ENCODE data around the gene ANKRD31.
"Not testable (repeated sequence)": the region's sequence is repeated elsewhere in the genome, so short reads cannot be mapped to it uniquely, and the experiment has no call there.

Gene ANKRD31

DNA sequence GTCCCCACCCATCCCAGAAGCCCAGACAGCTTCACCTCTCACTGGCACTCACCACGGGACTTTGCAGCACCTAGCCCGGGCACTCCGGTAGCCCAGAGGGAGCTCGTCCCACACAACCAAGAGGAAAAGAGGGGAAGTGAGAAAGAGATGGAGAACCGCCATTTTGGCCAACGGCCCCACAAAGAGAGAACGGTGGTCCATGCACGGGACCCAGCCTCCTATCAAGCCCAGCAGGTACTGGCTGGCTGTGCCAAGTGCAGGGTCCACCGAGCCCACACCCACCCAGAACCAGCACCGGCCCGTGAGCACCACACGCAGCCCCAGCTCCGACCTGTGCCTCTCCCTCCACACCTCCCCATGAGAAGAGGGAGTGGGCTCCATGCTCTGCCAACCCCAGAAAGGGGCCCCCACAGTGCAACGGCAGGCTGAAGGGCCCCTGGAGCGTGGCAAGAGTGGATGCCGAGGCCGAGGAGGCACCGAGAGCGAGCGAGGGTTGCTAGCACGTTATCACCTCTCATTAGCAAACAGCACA, 105.8 kb downstream of the ANKRD31 start:
- DNase-seq = no peak

DNA sequence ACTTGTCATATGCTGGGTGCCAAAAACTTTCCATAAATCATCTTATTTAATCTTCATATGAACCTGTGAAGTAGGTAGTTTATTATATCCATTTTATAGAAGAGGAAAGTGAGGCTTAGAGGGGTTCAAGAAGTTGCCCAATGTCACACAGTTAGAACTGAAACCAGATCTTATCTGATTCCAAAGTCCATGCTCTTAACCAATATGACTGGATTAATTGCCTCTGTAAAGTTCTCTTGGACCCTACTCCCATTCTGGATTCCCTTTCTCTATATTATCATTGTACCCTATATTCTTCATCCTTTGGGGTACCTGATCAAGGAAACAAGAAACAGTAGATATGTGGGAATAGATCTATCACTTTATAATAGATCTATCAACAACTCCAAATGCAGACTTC, 119.8 kb downstream of the ANKRD31 start:
- no peak for DNase-seq

DNA sequence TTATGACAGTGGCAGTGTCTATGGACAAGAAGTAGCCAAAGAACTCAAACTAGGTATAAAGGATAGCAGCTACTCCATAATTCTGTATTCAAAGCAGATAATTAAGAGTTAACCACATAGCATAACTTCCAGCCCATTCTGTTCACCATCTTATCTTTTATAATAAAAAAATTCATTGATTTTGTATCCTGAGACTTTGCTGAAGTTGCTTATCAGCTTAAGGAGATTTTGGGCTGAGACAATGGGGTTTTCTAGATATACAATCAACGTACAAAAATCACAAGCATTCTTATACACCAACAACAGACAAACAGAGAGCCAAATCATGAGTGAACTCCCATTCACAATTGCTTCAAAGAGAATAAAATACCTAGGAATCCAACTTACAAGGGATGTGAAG, 122.4 kb downstream of the ANKRD31 start:
- DNase-seq = not testable (repeated sequence)

DNA sequence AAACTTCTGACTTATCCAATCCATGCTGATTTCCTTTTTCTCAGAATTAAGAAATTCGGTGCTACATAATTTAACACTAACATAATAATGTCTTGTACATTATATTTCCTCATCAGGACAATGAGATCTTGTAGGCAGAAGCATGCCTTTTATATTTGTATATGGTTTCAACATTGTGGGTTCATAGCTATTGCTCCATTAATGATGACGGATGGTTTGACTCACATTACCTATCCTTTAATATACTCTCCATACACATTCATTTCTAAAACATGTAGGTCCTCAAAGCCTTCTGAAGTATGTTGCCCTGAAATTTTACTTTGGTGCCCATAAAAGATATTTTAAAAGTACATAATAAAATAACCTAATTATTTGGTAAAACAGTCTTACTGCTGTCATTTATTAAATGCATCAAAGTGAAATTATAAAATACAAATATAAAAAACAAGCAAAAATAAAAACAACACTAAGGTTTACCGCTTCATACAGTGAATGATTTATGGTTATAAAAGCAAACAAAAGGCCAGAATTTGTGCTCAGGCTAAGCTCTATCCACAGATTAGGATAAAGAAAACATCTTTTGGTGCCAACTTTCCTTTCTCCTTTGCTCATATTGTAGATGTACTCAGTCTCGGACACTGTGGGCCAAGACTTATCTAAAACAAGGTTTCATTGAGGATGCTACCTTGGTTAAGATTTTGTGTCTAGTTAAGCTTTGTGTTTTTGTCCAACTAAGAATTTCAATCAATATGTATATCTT, 123.1 kb downstream of the ANKRD31 start:
- DNase-seq = no peak

DNA sequence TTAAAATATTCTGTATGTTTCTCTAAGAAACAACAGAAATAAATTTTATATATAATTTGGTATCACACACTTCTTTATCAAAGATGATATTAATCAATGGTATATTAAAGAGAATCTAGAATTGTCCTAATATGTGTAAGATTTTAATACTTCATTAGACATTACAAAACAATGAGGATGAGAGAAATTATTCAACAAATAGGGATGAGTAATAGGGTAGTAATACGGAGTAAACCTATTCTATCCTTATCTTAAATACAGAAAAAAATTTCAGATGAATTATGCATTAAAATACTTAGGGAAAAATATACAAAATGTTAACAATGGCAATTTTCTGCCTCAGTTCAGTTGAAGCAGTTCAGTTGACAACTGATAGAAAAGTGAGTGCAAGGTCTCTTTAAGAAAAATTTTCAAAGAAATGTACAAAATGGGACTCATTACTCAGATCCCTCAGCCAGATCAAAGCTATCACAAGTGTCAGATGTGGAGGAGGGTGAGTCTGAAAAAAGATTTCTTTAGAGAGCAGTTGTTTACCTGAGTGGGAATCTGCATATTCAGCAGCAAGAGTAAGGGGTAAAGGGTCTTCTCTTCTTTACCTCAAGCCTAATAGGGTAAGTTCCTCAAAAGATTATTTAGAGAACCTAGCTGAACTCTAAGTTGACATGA, 127.6 kb downstream of the ANKRD31 start:
- DNase-seq = no peak

DNA sequence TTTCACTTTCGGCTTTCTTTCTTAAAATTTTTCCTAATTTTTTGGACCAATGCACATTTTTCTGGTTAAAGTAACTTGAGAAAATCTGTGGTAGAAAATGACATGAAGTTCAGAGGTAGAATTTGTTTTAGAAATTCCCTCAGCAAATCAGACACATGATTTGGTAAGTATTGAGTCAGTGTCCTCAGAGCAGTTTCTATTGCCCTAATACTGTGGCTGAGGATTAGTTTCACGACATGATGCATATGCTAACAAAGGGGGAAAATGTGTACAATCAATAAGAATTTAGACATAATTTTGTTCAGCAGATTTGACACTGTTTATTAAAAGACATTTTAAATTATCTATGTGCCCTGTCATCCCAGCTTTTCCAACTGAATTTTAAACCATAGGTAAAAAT, 128.2 kb downstream of the ANKRD31 start:
- DNase-seq = no peak

DNA sequence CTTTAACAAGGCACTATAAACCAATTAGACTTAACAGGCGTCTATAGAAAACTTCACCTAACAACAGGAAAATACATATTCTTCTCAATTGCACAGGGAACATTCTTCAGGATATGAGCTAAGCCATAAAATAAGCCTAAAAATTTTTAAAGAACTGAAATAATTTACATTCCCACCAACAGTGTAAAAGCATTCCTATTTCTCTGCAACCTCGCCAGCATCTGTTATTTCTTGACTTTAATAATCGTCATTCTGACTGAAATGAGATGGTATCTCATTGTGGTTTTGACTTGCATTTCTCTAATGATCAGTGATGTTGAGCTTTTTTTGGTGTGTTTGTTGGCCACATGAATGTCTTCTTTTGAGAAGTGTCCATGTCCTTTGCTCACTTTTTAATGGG, 140.7 kb downstream of the ANKRD31 start:
- not testable (repeated sequence) for DNase-seq

DNA sequence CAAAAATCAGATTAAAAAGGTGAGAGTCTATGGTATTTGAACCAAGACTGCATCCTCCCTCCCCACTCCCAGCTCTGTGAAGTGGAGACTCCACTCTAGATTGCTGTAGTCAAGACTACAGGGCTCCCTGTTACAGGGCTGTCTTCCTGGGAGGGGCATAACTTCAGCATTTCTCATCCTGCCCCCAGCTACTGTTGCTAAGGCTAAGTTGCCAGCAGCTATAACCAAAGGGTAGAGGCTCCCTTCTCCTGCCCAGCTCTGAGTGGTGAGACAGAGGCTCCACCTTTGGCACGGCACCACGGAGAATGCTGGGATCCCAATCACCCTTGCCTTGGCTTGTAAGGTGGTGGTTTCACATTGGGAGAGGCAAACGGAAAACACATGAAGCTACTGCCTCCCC, 145.1 kb downstream of the ANKRD31 start:
- no peak for DNase-seq

DNA sequence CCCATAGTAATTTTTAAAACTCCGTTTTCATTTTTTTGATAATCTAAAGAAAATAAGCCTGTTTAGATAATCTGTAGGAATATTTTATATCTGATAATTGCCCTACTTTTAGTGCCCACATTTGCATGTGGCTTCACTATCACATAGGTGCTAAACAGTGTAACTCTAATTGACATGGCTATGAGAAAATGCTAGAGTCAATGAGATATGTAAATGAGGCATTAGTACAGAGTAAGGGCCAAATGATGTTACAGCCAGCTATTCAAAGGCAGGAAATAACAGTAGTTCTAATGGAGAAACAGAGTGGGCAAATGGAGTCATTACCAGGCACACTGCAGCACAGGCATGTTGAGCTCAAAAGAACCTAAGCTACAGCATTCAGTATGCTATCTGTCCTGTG, 147.0 kb downstream of the ANKRD31 start:
- no peak for DNase-seq

DNA sequence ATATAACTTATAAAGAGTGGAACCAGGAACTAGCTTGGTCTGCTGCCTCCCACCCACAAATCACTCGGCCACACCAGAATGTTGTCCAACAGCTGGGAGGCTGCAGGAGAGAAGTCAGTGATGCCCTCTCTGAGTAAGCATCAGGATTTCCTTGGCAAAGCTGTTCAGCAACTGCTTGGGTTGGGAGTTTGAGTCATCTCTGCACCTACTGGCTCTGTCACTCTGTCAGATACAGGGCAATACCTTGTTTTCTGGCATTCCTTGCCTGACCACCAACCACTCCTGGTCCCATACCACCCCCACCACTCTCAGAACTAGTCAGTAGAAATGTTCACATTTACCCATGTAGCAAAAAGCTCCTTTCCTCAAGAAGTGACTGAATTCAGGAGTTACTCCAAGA, 147.5 kb downstream of the ANKRD31 start:
- no peak for DNase-seq

DNA sequence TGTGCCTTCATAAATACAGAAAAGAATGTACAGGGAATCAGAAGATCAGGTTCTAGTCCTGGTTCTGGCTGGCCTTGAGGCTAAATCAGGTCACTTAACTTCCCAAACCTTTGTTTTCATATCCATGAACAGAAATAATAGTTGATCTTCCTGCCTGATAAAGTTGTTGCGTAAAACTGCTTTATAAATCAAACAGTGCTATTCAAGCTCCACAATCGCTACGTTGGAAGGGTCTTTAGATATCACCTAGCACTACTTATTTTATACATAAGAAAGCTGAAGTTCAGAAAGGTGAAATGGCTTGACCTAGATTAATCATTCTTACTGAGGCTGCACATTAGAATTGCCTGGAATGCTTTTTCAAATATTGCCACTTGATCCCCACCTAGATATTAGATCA, 148.0 kb downstream of the ANKRD31 start:
- no peak for DNase-seq

DNA sequence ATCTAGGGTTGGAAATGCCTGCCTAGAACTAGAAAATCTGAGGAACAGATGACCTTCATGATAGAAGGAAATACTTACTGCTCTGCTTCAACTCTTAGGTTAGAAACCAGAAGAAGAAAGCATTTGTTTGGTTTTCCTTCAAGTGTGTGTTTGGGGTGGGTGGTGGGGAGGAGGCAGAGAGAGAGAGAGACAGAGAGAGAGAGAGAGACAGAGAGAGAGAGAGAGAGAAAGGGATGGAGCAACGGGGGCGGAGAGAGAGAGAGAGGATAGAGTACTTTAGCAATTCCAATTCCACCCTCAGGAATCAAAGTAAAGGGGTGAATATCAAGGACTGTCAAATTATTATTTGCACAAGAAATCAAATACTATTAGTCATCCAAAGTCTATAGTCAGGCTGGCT, 155.2 kb downstream of the ANKRD31 start:
- DNase-seq = no peak

DNA sequence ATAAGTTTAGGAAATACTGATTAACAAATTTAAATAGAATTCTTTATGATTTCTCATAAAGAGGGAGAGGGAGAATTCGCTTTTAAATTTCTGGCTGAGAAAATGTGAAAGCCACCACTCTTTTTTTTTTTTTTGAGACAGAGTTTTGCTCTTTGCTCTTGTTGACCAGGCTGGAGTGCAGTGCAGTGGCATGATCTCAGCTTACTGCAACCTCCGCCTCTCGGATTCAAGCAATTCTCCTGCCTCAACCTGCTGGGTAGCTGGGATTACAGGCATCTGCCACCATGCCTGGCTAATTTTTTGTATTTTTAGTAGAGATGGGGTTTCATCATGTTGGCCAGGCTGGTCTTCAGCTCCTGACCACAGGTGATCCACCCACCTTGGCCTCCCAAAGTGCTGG, 157.3 kb downstream of the ANKRD31 start:
- DNase-seq = not testable (repeated sequence)

DNA sequence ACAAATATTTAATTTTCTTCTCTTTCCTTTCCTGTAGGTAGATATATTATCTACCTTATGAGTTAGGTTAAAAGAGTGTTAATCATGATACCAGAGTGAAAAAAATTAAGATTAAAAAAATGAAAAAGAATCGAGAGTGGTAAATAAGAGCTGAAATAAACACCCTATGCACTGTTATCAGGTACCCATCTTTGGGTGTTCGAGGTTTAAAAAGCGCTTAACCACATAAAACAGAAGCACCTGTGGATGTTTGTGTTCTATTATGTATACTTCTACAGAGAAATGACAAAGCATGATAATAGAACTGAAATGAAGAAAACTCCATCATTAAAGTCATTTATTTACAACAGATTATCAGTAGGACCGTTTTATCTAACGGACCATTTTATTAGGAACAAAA, 158.7 kb downstream of the ANKRD31 start:
- DNase-seq = no peak

DNA sequence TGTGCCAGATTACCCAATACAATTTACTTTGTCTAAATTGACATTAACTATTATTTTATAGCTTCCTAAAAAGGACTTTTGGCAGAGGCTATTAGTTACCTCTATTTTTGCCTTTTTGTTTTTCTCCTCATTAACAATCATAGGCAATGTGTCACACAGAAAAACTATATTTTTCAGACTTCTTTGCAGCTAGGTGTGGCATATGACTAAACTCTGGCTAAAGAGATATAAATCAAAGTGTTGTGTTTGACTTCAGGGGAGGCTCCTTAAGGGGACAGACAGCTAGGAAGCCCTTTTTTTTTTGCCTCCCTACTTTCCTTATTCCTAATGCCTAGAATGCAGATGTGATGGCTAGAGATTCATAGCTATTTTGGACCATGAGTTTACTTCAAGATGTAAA, 164.6 kb downstream of the ANKRD31 start:
- no peak for DNase-seq

DNA sequence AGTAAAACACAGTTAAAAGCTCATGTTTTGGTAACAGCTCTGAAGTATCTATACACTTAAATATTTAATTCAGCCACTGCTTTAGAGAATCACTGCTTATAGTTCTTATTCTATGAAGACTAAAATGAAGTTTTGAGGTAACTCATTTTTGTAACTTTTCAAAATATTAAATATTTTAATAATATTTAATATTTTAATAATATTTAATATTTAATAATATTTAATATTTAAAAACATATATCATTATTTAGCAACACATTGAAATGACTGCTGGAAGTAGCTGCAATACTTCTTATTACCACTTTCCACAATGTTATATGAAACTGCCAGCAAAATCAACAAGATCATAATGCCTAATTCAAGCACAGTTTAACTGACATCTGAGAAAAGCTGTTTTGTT, 165.6 kb downstream of the ANKRD31 start:
- no peak for DNase-seq

DNA sequence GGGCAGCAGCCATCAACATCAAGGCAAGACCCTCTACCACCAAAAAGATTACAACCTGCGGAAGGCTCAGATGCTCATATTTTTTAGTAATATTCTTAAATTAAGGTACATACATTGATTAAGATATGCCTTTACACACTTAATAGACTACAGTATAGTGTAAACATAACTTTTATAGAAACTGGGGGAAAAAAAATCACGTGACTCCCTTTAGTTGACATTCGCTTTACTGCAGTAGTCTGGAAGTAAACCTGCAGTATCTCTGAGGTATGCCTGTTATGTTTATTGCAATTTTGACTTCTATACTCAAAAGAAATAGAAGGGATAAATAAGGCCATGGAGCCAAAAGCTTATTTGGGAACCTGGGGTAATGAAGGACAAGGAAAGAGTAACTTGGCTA, 169.2 kb downstream of the ANKRD31 start:
- no peak for DNase-seq

DNA sequence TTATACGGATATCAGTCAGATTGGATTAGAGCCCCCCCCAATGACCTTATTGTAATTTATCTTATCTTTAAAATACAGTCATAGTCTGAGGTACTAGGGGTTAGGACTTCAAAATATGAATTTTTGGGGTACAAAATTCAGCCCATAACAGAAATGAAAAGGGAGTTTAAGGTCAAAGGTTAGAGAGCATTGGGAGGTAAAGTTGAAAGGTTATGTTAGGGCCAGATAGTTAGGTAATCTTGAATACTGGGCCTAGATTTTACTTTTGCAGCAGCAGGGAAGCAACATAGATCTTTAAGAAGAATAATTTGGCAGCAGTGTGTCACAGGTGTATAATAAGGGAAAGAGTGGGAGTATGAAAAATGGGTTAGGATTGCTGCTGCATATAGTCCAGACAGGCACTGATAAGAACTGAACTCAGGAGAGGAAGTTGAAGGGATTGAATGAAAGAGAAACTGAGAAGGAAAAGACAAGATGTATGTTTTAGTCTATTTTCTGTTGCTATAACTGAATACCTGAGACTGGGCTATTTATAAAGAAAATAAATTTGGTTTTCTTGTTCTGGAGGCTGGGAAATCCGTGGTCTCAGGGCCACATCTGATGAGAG, 173.7 kb downstream of the ANKRD31 start:
- DNase-seq = no peak

DNA sequence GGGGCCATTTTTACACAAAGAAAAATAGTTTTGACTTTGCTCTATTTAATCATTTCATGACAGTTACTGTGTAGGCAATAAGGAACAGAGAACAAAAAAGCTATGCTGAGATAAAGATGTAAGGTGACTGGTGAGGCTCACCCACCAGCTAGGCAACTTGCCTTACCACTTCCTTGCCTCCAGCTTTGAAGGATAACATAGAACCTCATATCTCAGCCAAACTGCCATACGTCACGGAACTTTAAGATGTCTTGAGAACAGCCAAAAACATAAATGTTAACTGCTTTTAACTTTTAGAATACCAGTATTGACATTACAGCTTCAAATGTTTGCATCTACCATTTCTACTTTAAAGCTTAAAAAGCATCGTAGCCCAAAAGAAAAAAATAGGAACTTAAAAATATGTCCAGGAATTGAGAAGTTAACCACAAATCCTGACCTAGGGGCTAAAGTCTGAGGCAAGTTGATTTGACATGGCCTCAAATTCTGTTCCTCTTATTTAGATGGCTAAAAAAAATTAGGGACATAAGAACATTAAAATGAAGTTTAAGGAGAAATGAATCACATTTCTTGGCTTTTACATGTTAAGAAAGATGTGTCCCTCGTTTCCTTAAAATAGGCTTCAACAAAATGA, 176.6 kb downstream of the ANKRD31 start:
- DNase-seq = no peak

DNA sequence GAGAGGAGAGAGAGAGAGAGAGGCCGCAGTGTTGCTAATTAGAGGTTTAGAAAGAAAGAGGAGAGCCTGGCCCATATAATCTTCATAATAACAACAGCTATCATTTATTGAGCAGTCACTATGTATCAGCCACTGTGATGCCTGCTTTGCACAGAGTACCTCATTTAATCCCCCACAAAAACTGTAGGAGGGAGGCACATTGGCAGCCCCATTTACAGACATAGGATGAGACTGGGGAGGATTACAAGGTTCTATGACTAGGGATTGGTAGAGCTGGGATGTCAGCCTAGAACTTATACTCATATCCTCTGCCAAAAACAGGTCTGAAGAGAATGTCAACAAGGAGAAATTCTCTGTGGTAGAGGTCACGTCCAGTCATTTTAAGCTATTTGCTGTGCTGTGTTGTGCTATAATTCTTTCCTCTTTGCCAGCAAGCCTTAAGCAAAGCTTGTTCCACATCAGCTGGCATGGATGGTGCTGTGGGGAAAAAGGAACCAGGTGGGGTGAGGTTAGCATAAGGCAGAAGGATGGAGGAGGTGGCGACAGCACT, 177.6 kb downstream of the ANKRD31 start:
- DNase-seq = no peak

DNA sequence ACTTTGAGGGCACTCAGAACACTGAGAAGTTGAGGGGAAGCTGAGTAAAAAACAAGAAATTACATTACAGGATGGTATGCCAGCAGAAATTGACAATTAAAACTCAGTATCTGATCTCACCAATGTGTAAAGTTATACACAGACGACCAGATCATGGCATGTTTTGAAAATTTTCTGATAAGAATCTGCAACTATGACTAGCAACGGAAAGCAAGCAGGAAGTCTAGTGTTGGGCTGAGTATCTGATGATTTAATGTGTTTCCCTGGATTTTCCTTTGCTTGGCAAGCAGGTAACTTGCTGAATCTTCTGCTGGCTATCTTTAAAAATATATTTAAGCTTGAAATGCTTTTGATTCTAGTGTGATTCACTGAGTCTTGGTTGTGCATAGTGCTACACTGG, 179.1 kb downstream of the ANKRD31 start:
- DNase-seq = no peak

DNA sequence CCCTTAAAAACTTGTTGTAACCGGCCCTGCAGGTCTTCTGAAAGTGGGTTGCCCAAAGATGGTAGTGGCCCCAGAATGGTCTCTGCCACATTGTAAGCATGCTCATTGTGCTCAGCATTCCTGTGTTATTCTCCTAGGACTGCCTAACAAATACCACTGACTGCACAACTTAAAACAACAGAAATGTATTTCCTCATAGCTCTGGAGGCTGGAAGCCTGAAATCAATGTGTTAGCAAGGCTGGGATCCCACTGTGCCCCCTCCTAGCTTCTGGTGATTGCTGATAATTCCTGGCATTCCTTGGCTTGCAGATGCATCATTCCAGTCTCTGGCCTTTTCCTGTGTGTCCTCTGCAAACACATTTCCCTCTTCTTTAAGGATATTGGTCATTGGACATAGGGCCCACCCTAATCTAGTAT, 180.9 kb downstream of the ANKRD31 start:
- DNase-seq = no peak
